ENCODE measurements around the gene PRR19. TPM values are rescaled to one million over a fixed set of nuclear protein-coding genes. Genes with fewer than 3 reads are reported as not detected.

PRR19 gene
- total and polyA plus RNA-seq, 2 donors (not counting 1 experiment from before 2014, with no cell fraction given) = 0.39 to 0.54 TPM

DNA sequence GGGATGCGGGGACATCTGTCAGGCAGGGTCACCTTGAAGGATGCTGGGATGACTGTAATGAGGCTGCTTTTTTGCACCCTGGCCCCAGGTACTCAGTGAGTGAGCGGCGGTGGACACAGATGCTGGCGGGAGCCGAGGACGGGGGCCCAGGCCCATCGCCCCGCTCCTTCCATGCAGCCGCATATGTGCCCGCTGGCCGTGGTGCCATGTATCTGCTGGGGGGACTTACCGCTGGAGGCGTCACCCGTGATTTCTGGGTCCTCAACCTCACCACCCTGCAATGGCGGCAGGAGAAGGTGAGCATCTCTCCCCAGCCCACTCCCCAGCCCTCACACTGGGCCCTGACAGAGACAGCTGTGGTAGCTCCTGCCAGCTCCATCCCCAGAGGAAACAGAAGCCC is 54.8 kb downstream of the PRR19 start:
- CTCF ChIA-PET = no interaction called here
- H3K4me1 Mint-ChIP-seq = peaks cover 8% of the 10 kb centered on the region
- no peaks in the 10 kb centered on the region for H3K27me3 Mint-ChIP-seq
- no peak overlapping the region for H3K27ac Mint-ChIP-seq
- TF ChIP-seq, protein P1, sequence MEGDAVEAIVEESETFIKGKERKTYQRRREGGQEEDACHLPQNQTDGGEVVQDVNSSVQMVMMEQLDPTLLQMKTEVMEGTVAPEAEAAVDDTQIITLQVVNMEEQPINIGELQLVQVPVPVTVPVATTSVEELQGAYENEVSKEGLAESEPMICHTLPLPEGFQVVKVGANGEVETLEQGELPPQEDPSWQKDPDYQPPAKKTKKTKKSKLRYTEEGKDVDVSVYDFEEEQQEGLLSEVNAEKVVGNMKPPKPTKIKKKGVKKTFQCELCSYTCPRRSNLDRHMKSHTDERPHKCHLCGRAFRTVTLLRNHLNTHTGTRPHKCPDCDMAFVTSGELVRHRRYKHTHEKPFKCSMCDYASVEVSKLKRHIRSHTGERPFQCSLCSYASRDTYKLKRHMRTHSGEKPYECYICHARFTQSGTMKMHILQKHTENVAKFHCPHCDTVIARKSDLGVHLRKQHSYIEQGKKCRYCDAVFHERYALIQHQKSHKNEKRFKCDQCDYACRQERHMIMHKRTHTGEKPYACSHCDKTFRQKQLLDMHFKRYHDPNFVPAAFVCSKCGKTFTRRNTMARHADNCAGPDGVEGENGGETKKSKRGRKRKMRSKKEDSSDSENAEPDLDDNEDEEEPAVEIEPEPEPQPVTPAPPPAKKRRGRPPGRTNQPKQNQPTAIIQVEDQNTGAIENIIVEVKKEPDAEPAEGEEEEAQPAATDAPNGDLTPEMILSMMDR (IDR thresholded peaks at IDR 0.05) = no peak
- no peak for TF ChIP-seq EZH2 (IDR thresholded peaks at IDR 0.05; ENCODE audit: borderline replicate concordance, insufficient read depth, low read depth, low read length, poor library complexity, severe bottlenecking)
- Histone ChIP-seq H3K4me2 (replicated peaks; ENCODE audit: low read depth, low read length, poor library complexity, severe bottlenecking) (no peak overlapping the region), H2AFZ (ENCODE audit: insufficient read depth, low read depth, low read length, poor library complexity, severe bottlenecking) (no peak overlapping the region), H3K9ac (ENCODE audit: low read length) (no peak overlapping the region), H4K20me1 (ENCODE audit: control insufficient read depth, insufficient read depth, low read length, poor library complexity, severe bottlenecking) (no peaks in the 10 kb centered on the region), H3K4me3 (ENCODE audit: control extremely low read depth in 1 of 5, extremely low read depth in 1 of 5, insufficient read depth in 1 of 5, low read depth in 2 of 5, low read length in 4 of 5) (no peak overlapping the region), H3K4me1 (ENCODE audit: control insufficient read depth in 2 of 2, insufficient read depth in 2 of 2, low read length in 2 of 2) (peaks cover 0 to 16% of the 10 kb centered on the region in 2 donors), H3K27ac (ENCODE audit: low read length in 2 of 2) (no peak overlapping the region), H3K27me3 (replicated peaks in 1 of 4; ENCODE audit: control extremely low read depth in 1 of 4, control insufficient read depth in 3 of 4, insufficient read depth in 4 of 4, low read length in 3 of 4) (no peaks in the 10 kb centered on the region), H3K36me3 (replicated peaks in 1 of 2; ENCODE audit: control extremely low read depth in 1 of 2, control insufficient read depth in 1 of 2, extremely low read depth in 1 of 2, insufficient read depth in 2 of 2, low read length in 1 of 2) (peaks cover 0 to 11% of the 10 kb centered on the region in 2 experiments), H3K79me2 (ENCODE audit: control insufficient read depth, insufficient read depth, low read length) (no peaks in the 10 kb centered on the region), H3K9me3 (ENCODE audit: control extremely low read depth in 1 of 3, control insufficient read depth in 2 of 3, insufficient read depth in 1 of 3, low read length in 2 of 3) (no peaks in the 10 kb centered on the region)
- no peak for ATAC-seq (ENCODE audit: low read depth)
- intact Hi-C loops (cut with micrococcal nuclease) = no loop called here
- H3K9me3 Mint-ChIP-seq (ENCODE audit: insufficient read depth) = no peaks in the 10 kb centered on the region
- WGBS (ENCODE audit: insufficient coverage) = 99% methylated on average over 15 of the region's 15 CpGs
- H3K4me3 Mint-ChIP-seq = no peak overlapping the region
- POLR2A ChIA-PET = no interaction called here
- no peak for DNase-seq

DNA sequence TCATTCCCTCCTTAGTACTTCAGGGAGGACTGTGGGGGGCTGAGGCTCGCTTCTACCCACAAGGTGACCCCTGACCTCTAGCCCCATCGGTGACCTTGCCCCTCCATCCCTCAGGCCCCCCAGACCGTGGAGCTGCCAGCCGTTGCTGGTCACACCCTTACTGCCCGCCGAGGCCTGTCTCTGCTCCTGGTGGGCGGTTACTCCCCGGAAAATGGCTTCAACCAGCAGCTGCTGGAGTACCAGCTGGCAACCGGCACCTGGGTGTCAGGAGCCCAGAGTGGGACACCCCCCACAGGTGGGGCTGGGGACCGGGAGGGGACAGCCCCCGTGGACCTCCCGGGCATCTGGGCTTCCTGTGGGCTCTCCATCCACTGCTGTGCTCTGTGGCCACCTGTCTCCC is 55.4 kb downstream of the PRR19 start:
- Mint-ChIP-seq H3K4me3 (no peak overlapping the region), H3K27ac (peak overlapping the region; percentile 1), H3K27me3 (no peaks in the 10 kb centered on the region), H3K4me1 (peaks cover 11% of the 10 kb centered on the region), H3K9me3 (ENCODE audit: insufficient read depth) (no peaks in the 10 kb centered on the region)
- H3K79me2 ChIP-seq (ENCODE audit: control insufficient read depth, insufficient read depth, low read length) = no peaks in the 10 kb centered on the region
- ChIA-PET POLR2A (no interaction called here), CTCF (interaction anchor here (0.6 kb wide), 1 partner anchor 24 kb away, joined by 3 read pairs; no protein-coding TSS in a partner anchor)
- no peak for ATAC-seq (ENCODE audit: low read depth)
- H3K9ac ChIP-seq (ENCODE audit: low read length) = no peak overlapping the region
- H3K4me2 ChIP-seq (replicated peaks; ENCODE audit: low read depth, low read length, poor library complexity, severe bottlenecking) = no peak overlapping the region
- TF ChIP-seq EZH2 (IDR thresholded peaks at IDR 0.05; ENCODE audit: borderline replicate concordance, insufficient read depth, low read depth, low read length, poor library complexity, severe bottlenecking) = no peak
- TF ChIP-seq, protein P1 (IDR thresholded peaks at IDR 0.05) = no peak
- no peak overlapping the region for H2AFZ ChIP-seq (ENCODE audit: insufficient read depth, low read depth, low read length, poor library complexity, severe bottlenecking)
- H3K27ac ChIP-seq (ENCODE audit: low read length in 2 of 2) = no peak overlapping the region
- DNase-seq = no peak
- H4K20me1 ChIP-seq (ENCODE audit: control insufficient read depth, insufficient read depth, low read length, poor library complexity, severe bottlenecking) = no peaks in the 10 kb centered on the region
- H3K9me3 ChIP-seq (ENCODE audit: control extremely low read depth in 1 of 3, control insufficient read depth in 2 of 3, insufficient read depth in 1 of 3, low read length in 2 of 3) = no peaks in the 10 kb centered on the region
- intact Hi-C loops (cut with micrococcal nuclease) = no loop called here
- peaks cover 0 to 11% of the 10 kb centered on the region in 2 experiments for H3K36me3 ChIP-seq (replicated peaks in 1 of 2; ENCODE audit: control extremely low read depth in 1 of 2, control insufficient read depth in 1 of 2, extremely low read depth in 1 of 2, insufficient read depth in 2 of 2, low read length in 1 of 2)
- H3K4me1 ChIP-seq (ENCODE audit: control insufficient read depth in 2 of 2, insufficient read depth in 2 of 2, low read length in 2 of 2) = peaks cover 0 to 12% of the 10 kb centered on the region in 2 donors
- WGBS (ENCODE audit: insufficient coverage) = 94% methylated on average over 9 of the region's 12 CpGs
- no peak overlapping the region for H3K4me3 ChIP-seq (ENCODE audit: control extremely low read depth in 1 of 5, extremely low read depth in 1 of 5, insufficient read depth in 1 of 5, low read depth in 2 of 5, low read length in 4 of 5)
- H3K27me3 ChIP-seq (replicated peaks in 1 of 4; ENCODE audit: control extremely low read depth in 1 of 4, control insufficient read depth in 3 of 4, insufficient read depth in 4 of 4, low read length in 3 of 4) = no peaks in the 10 kb centered on the region

Small RNAs within 50 kb of the gene (small RNA-seq; reads per million reads assigned to genes)
- gene MIR8077 (ENCODE audit: insufficient read length, low read depth, low replicate concordance) = not detected

Other genes with a start within 250 kb of the PRR19 start
- gene GRIK5, start 231.9 kb upstream of the PRR19 start, total RNA-seq = 0.27 TPM in 1 of 2 replicates, not detected in the other
- gene GRIK5, start 231.9 kb upstream of the PRR19 start, polyA plus RNA-seq = 0.09 and 0.33 TPM in 2 replicates
- gene ZNF574, start 226.0 kb upstream of the PRR19 start, total RNA-seq = 27.4 and 28.4 TPM in 2 replicates
- gene ZNF574, start 226.0 kb upstream of the PRR19 start, polyA plus RNA-seq = 21.0 and 29.1 TPM in 2 replicates
- gene POU2F2, start 169.7 kb upstream of the PRR19 start, total RNA-seq = 145 and 152 TPM in 2 replicates
- 125 and 170 TPM in 2 replicates for gene POU2F2, start 169.7 kb upstream of the PRR19 start, polyA plus RNA-seq
- gene DEDD2, start 84.5 kb upstream of the PRR19 start, total RNA-seq = 52.8 and 59.5 TPM in 2 replicates
- 74.2 and 90.6 TPM in 2 replicates for gene DEDD2, start 84.5 kb upstream of the PRR19 start, polyA plus RNA-seq
- 19.0 and 21.3 TPM in 2 replicates for gene ZNF526, start 81.8 kb upstream of the PRR19 start, total RNA-seq
- 2.9 and 4.9 TPM in 2 replicates for gene ZNF526, start 81.8 kb upstream of the PRR19 start, polyA plus RNA-seq
- gene GSK3A, start 59.5 kb upstream of the PRR19 start, total RNA-seq = 36.8 and 42.0 TPM in 2 replicates
- 26.2 and 38.5 TPM in 2 replicates for gene GSK3A, start 59.5 kb upstream of the PRR19 start, polyA plus RNA-seq
- 48.6 and 62.1 TPM in 2 replicates for gene ERF, start 47.0 kb upstream of the PRR19 start, total RNA-seq
- 51.5 and 96.4 TPM in 2 replicates for gene ERF, start 47.0 kb upstream of the PRR19 start, polyA plus RNA-seq
- gene CIC, start 32.9 kb upstream of the PRR19 start, total RNA-seq = 119 and 123 TPM in 2 replicates
- 75.7 and 77.8 TPM in 2 replicates for gene CIC, start 32.9 kb upstream of the PRR19 start, polyA plus RNA-seq
- 13.6 and 15.9 TPM in 2 replicates for gene PAFAH1B3, start 492 bp downstream of the PRR19 start, total RNA-seq
- gene PAFAH1B3, start 492 bp downstream of the PRR19 start, polyA plus RNA-seq = 20.8 and 29.2 TPM in 2 replicates
- not detected in 2 replicates for gene TMEM145, start 11.2 kb downstream of the PRR19 start, total RNA-seq
- not detected in 2 replicates for gene TMEM145, start 11.2 kb downstream of the PRR19 start, polyA plus RNA-seq
- gene MEGF8, start 23.5 kb downstream of the PRR19 start, total RNA-seq = 26.5 and 26.6 TPM in 2 replicates
- 8.2 and 8.8 TPM in 2 replicates for gene MEGF8, start 23.5 kb downstream of the PRR19 start, polyA plus RNA-seq
- gene CNFN, start 88.2 kb downstream of the PRR19 start, total RNA-seq = 4.0 and 4.1 TPM in 2 replicates
- gene CNFN, start 88.2 kb downstream of the PRR19 start, polyA plus RNA-seq = 10.1 and 23.2 TPM in 2 replicates
- 46.2 and 46.9 TPM in 2 replicates for gene LIPE, start 125.3 kb downstream of the PRR19 start, total RNA-seq
- 46.8 and 49.4 TPM in 2 replicates for gene LIPE, start 125.3 kb downstream of the PRR19 start, polyA plus RNA-seq
- not detected in 2 replicates for gene CXCL17, start 140.8 kb downstream of the PRR19 start, total RNA-seq
- not detected in 2 replicates for gene CXCL17, start 140.8 kb downstream of the PRR19 start, polyA plus RNA-seq
- gene CEACAM1, start 226.3 kb downstream of the PRR19 start, total RNA-seq = 12.8 and 14.6 TPM in 2 replicates
- 5.8 and 8.8 TPM in 2 replicates for gene CEACAM1, start 226.3 kb downstream of the PRR19 start, polyA plus RNA-seq

Measured in B cell (primary cell).